GM21447 (cell line): ENCODE results near the gene IRGQ.
"Not testable (repeated sequence)": the region's sequence is repeated elsewhere in the genome, so short reads cannot be mapped to it uniquely, and the experiment has no call there.

Source experiments
- ATAC-seq: cut with Tn5 transposase; IDR thresholded peaks from one replicate; pipeline ENCODE4 v1.9.1; 2021; ENCODE audit not compliant: unreplicated experiment

The IRGQ gene

DNA sequence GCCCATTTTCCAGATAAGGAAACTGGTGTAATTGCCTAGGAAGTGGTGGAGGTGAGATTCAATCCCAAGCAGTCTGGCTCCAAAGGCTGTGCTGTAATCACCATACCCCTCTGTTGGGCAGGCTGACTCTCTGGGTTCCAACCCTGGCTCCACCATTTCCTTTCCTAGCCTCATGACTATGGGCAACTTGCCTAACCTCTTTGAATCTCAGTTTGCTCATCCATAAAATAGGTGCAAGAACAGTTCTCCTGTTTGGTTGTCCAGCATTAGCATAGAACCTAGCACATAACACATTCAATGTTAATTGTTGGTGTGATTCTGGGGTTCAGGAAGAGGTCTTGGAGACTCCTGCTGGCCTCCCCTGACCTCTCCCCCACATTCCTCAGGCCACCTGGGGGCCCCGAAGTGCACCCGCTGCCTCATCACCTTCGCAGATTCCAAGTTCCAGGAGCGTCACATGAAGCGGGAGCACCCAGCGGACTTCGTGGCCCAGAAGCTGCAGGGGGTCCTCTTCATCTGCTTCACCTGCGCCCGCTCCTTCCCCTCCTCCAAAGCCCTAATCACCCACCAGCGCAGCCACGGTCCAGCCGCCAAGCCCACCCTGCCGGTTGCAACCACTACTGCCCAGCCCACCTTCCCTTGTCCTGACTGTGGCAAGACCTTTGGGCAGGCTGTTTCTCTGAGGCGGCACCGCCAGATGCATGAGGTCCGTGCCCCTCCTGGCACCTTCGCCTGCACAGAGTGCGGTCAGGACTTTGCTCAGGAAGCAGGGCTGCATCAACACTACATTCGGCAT, 2.7 kb upstream of the IRGQ start:
- no peak for ATAC-seq

DNA sequence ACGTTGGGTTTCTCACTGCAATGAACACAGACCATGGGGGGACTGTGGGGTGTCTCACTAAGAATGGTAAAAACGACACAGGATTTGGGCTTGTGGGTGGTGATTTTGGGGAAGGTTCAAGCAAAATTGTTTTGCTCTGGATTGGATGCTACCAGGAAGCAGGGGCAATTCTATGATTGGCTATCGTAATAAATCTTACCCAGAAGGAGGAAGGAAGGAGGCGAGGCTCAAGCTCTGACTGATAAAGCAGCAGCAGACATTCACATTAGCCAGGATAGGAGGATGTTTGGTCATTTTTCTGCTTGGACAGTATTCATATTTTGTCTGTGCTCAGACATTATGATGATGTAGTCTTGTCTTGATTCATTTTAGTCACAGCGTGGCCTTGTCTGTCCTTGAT, 1.9 kb upstream of the IRGQ start:
- no peak for ATAC-seq

DNA sequence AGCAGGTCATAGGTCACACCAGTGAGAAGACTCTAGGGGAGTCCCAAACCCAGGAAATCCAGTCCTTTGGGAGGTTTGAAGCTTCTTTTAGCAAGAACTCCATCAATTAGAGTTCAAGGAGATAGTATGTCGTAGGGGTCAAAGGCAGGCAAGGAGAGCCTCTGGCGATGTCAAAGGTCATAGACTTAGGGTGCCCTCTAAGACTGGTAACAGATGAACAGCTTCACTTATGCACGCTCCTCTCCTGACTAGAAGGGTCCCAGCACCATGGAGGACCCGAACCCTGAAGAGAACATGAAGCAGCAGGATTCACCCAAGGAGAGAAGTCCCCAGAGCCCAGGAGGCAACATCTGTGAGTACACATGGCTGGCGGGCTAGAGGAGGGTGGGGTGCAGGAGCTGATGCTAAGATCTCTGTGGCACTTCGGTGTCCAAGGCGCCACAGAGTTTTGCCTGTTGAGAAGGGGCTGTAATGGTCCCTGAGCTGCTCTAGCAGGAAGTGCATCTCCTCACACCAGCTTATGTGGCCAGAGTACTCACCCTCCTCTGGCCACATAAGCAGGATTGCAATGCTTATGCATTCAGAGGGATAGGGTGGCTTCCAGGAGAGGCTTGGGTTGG, 1.0 kb upstream of the IRGQ start:
- no peak for ATAC-seq

DNA sequence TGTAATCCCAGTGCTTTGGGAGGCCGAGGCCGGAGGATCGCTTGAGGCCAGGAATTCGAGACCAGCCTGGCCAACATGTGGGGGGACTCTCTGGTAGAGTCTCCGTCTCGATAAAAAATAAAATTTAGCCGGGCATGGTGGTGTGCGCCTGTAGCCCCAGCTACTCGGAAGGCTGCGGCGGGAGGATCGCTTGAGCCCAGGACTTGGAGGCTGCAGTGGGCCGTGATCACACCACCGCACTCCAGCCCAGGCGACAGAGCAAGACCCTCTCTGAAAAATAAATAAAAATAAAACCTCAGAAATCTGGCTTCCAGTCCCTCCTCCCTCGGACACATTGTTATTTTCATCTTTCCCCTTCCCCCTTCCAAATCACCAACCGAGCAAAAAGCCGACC, 332 bp downstream of the IRGQ start:
- ATAC-seq: peak; percentile 10

DNA sequence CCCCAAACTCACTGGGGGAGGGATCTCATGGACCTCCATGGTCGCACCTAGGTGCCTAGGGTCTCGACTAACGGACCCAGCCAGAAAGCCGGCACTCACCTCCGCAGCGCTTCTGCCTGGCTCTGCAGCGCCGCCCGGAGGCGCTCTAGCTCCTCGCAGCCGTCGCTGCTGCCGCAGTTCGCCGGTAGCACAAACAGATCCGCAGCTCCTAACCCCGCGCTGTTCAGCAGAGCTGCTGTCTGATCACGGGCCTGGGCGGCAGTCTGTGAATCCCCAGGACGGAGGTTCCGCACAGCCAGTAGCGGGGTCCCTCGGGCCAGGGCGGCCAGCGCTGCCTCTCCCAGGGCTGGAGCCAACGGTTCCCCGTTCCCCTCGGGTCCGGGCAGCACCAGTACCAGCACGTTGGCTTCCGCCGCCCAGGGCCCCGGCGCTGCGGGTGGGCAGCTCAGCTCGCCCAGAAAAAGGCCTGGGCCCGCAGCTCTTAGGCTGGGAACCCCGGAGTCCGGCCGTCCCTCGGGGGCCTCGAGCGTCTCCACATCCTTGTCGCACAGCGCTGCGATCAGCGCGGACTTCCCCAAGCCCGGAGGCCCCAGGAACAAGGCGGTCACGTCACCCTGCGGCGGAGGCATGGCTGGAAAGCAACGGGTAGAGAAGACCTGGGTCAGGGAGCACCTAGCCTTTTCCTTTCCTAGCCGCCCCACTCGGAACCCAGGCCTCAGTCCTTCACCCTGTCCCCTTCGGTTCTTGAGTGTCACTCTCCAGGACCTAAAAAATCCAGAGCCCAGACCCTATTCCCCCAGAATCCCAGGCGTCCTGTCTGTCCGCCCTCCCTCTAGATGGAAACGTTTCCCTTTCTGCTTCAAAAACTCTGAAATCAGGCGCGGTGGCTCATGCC, 977 bp downstream of the IRGQ start:
- ATAC-seq: no peak

DNA sequence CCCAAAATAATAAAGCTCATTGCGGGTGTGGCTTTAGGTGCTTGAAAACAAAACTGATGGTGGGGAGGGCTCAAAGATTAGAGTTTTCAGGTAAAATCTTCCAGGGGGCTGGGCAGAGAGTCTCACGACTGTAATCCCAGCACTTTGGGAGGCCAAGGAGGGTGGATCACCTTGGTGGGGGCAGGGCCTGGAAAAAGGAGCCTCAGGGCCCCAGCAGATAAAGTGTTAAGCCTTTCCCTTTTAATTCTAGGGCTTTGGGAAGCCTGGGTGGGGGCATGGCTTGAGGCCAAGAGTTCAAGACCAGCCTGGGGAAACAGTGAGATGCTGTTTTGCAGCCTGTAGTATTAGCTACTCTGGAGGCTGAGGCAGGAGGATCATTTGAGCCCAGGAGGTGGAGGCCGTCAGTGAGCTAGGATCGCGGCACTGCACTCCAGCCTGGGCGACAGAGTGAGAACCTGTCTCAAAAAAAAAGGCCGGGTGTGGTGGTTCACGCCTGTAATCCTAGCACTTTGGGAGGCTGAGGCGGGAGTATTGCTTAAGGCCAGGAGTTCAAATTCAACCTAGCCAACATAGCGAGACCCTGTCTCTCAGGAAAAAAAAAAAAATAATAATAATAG, 1.7 kb downstream of the IRGQ start:
- ATAC-seq: no peak

DNA sequence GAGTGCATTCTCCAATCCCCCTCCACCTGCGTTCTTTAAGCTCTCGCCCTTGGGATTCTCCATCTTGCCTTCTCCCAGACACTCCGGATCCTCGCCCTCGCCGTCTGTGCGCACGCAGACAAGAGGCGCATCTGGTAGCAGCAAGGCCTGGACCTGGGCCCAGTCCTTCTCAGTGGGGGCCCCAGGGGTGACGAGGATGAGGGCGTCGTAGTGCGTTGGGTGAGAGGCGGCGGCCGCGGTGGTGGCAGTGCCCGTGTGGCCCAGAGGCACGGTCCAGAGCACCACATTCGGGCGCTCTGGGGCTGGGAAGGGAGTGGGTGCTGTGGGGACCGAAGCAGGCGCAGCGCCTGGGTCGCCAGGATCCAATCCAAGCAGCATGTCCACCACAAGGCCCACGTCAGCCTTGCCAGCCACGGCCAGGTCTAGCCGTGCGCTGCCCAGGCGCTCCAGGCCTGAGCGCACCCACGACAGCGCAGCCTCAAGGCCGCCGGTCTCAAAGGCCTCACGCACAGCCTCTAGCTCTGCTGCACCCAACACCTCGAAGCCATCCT, 3.1 kb downstream of the IRGQ start:
- no peak for ATAC-seq

- ATAC-seq: no peak
Measured at GRCh38 chr19:43591904-43592772, 3.8 kb downstream of the IRGQ start.

DNA sequence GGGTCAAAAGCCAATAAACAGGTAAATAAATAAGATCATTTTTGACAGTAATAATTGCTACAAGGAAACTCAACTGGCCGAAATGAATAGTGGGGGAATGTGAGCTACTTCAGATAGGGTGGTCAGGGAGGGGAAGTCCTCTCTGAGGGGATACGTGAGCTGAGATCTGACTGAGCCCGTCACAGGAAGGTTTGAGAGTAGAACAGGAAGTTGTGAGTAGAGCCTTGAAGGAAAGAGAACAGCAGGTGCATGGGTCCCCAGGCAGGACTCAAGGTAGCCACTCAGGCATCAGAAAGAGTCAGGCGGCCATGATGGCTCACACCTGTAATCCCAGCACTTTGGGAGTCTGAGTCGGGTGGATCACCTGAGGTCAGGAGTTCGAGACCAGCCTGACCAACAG, 6.3 kb downstream of the IRGQ start:
- ATAC-seq: no peak

- ATAC-seq: no peak
Measured at GRCh38 chr19:43589277-43589676, 6.7 kb downstream of the IRGQ start.

DNA sequence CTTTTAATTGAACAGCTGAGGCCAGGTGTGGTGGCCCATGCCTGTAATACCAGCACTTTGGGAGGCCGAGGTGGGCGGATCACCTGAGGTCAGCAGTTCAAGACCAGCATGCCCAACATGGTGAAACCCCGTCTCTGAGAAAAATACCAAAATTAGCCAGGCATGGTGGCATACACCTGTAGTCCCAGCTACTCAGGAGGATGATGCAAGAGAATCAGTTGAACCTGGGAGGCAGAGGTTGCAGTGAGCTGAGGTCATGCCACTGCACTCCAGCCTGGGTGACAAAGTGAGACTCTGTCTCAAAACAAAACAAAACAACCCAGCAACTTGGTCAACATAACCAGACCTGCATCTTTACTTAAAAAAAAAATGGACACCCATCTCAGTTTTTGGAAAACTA, 8.9 kb downstream of the IRGQ start:
- not testable (repeated sequence) for ATAC-seq

GRCh38 chr19:43586346-43586745, 9.6 kb downstream of the IRGQ start:
- no peak for ATAC-seq

GRCh38 chr19:43584484-43584883, 11.4 kb downstream of the IRGQ start:
- ATAC-seq: no peak

DNA sequence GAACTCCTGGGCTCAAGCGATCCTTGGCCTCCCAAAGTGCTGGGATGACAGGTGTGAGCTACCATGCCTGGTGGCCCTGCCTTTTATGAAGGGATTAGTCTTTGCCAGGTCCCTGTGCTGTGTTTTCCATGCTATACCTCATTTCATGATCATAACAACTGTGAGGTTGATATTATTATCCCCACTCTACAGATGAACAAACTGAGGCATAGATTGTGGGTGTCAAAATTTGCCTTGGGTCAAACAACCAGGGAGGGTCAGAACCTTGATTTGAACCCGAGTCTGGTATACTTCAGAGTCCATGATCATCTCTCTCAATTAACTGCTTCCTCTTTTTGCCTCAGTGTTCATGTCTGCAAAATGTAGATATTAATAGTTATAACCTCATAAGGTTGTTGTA, 13.4 kb downstream of the IRGQ start:
- ATAC-seq: no peak

DNA sequence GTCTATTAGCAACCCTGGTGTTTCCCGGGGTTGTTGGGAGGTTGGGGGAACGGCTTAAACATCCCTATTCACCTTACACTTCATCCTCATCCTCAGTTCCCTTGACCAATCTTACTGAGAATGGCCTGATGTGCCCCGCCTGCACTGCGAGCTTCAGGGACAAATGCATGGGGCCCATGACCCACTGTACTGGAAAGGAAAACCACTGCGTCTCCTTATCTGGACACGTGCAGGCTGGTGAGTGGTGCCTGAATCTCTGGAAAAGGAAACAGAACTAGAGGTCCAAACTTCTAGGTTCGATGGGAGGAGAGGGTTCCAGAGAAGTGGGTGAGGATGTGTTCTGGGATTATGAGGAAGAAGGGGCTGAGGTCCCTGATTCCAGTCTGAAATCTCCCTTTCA, 14.5 kb downstream of the IRGQ start:
- no peak for ATAC-seq

DNA sequence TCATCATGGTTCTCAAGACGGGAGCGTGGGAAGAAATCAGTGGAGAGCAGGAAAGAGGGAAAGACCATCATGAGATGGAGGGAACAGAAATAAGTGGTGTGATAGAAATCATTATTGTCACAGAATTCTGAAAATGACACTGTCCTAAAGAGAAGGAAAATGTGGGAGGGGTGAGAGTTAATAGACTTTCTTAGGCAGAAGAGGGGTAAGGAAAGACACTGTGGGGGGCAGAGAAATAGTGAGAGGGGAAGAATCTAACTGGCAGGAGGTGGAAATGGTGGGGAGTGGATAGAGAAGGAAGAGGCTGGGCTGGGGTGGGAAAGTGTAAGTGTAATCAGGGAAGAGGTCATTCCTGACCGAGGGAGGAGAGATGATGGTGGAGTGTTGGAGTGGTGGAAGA, 17.1 kb downstream of the IRGQ start:
- ATAC-seq: no peak

DNA sequence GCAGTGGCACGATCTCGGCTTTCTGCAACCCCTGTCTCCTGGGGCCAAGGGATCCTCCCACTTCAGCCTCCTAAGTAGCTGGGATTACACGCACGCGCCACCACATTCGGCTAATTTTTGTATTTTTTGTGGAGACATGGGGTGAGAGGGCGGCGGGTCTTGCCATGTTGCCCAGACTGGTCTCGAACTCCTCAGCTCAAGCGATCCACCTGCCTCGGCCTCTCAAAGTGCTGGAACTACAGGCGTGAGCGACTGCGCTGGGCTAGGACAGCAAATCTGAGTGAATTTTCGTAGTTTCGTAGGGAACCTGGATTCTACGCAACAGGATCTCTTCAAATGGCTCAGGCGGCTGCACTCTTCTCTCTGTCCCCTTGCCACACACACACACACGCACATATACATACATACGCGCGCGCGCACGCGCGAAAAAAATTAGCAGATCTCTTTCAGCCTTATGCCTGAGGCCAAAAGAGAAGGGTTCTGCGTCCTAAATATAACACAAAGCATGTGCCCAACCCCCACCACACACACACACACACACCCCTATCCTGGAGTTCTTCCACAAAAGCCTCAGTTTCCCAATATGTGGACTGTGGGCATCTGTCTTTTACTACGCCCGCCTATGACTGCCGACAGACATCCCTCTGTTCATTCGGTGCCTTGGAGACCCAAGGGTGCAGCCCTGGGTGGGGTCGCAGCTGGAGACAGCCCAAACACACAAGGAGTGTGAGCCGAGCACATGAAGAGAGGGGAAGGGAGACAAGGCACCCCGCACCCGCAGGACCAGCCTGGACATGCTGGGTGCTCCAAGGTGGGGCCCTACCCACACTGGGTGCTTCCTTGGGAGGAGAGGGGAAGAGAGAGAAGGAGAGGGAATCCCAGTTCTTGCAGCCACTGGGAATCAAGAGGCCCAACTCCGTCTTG, 19.7 kb downstream of the IRGQ start:
- no peak for ATAC-seq

DNA sequence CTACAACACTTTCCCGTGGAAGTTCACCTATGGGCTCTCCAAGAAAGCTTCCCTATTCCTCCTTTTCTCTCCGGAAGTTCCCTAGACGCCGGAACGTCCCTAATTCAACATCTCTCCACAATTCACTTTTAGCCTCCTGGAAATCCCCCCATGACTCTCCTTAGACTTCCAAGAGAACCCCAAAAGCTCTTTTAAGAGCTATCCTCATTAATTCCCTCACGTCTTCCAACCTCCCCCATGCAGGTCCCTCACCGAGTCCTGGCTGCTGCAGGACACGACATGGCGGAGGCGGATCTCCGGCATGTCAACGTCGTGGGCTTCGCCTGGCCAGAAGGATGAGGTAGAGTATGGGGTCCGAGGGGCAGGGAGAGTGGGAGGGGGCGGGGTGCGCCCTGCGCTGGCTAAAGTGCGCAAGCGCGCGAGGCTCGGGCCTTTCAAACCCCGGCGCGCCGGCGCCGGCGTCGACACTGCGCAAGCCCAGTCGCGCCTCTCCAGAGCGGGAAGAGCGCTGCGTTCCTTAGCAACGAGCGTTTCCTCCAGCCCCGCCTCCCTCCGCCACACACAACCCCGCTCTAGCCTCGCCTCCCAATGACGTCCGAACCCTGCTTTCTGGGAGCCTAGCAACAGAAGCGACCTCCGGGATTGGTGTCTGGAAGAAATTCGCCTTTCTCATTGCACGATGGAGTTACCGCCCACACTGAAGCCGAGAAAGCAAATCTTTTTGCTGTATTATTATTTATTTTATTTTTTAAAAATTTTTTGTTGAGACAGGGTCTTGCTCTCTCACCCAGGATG, 20.6 kb downstream of the IRGQ start, which contains the start of the genes PINLYP and XRCC1:
PINLYP (plus strand) TSS at position 646 of the 795 bp plus-strand sequence. CDS start 1,391 bp downstream, outside the sequence.
XRCC1 (minus strand) TSS at position 372 of the 795 bp plus-strand sequence; CDS start at position 303, 69 bp downstream.
- peak; percentile 93 for ATAC-seq
